HepG2 (cell line): ENCODE results near the gene MED12L. TPM values are rescaled to one million over a fixed set of nuclear protein-coding genes. Genes with fewer than 3 reads are reported as not detected.

Experiments used
- ATAC-seq: fragments of 200-7000 bp; cut with Tn5 transposase; 3 replicates; pipeline ENCODE4 v1.9.1; 2020; ENCODE audit warnings: mild to moderate bottlenecking, moderate library complexity
- BruUV-seq: library from RNA; stranded (reverse); fragments of 400-500 nt; replicated peaks from 2 replicates; lab custom pipeline; 2021; lab: Mats Ljungman, UMichigan
- CTCF ChIA-PET: fragments of 300-600 bp; formaldehyde crosslinking; extraction: SDS; loops from one replicate; lab custom pipeline; 2021; ENCODE audit warnings: low total read pairs, inconsistent platforms, low intra/inter-chr PET ratio; lab: Yijun Ruan, JAX
- POLR2A ChIA-PET: fragments of 350-600 bp; sonication (Branson Sonifier 250); formaldehyde crosslinking; loops from one replicate; lab custom pipeline; 2020; ENCODE audit warnings: antibody characterized with exemption, inconsistent platforms; lab: Yijun Ruan, JAX
- DNase-seq: peaks from one replicate; pipeline ENCODE4 v3.0.0-alpha.2; 2015; ENCODE audit warnings: low spot score
- FAIRE-seq: peaks from 3 replicates; lab custom pipeline; 2011; peaks lifted over from hg19 to GRCh38; lab: Jason Lieb, UNC
- H2AFZ ChIP-seq: one replicate; pipeline ENCODE4 v1.6.1; 2011; ENCODE audit warnings: low read length, inconsistent platforms
- H3K27ac ChIP-seq: fragments of 300-600 bp; 3 replicates; pipeline ENCODE4 v1.8.0; 2011; ENCODE audit warnings: mixed run types, mild to moderate bottlenecking, mixed read lengths, low read length, inconsistent platforms; ENCODE audit not compliant: insufficient read depth; ENCODE audit errors: extremely low read length
- H3K27me3 ChIP-seq, 2 experiments: fragments of 200-600 bp in 1 of 2; 2 replicates in 1 of 2; 3 replicates in 1 of 2; pipeline versions ENCODE4 v1.6.0 to v1.8.0; 2011; ENCODE audit warnings: low read length in 2 of 2, mild to moderate bottlenecking in 2 of 2, moderate library complexity in 2 of 2, inconsistent platforms in 1 of 2; ENCODE audit not compliant: insufficient read depth in 2 of 2, control insufficient read depth in 1 of 2
- H3K36me3 ChIP-seq, 2 experiments: fragments of 200-600 bp in 1 of 2; replicated peaks in 1 of 2; 2 replicates in 1 of 2; 3 replicates in 1 of 2; pipeline versions ENCODE4 v1.5.1 to v1.8.0; 2011; ENCODE audit warnings: low read length in 2 of 2, inconsistent platforms in 1 of 2; ENCODE audit not compliant: insufficient read depth in 2 of 2, control insufficient read depth in 1 of 2
- H3K4me1 ChIP-seq: 2 replicates; pipeline ENCODE4 v1.5.1; 2012; ENCODE audit warnings: low read length, inconsistent platforms; ENCODE audit not compliant: insufficient read depth
- H3K4me2 ChIP-seq: 2 replicates; pipeline ENCODE4 v1.6.0; 2011; ENCODE audit warnings: low read depth, low read length, inconsistent platforms
- H3K4me3 ChIP-seq, 3 experiments: fragments of 200-600 bp in 1 of 3; sonication (generic), shearing (Covaris generic) in 1 of 3; replicated peaks in 1 of 3; 2 replicates each; pipeline ENCODE4 v1.5.1; 2011 to 2016; ENCODE audit warnings: low read length in 3 of 3, inconsistent platforms in 2 of 3, low read depth in 2 of 3, mild to moderate bottlenecking in 2 of 3, control low read depth in 1 of 3, mixed read lengths in 1 of 3; ENCODE audit not compliant: insufficient read depth in 1 of 3
- H3K79me2 ChIP-seq: one replicate; pipeline ENCODE4 v1.6.1; 2011; ENCODE audit warnings: low read length, inconsistent platforms; ENCODE audit not compliant: insufficient read depth
- H3K9ac ChIP-seq: 2 replicates; pipeline ENCODE4 v1.6.0; 2011; ENCODE audit warnings: mild to moderate bottlenecking, low read depth, low read length, inconsistent platforms; ENCODE audit not compliant: insufficient read depth
- H3K9me3 ChIP-seq: 2 replicates; pipeline ENCODE4 v1.5.1; 2012; ENCODE audit warnings: mild to moderate bottlenecking, low read length
- H4K20me1 ChIP-seq: 2 replicates; pipeline ENCODE4 v1.6.0; 2011; ENCODE audit warnings: inconsistent platforms, mild to moderate bottlenecking, low read length, moderate library complexity; ENCODE audit not compliant: insufficient read depth
- CREBL2 ChIP-seq: sonication (generic); formaldehyde crosslinking; IDR thresholded peaks from 2 replicates; pipeline ENCODE4 v1.8.1; 2023; ENCODE audit warnings: missing genetic modification reagents, mild to moderate bottlenecking, borderline replicate concordance
- E2F1 ChIP-seq: sonication (generic); formaldehyde crosslinking; IDR thresholded peaks from 2 replicates; pipeline ENCODE4 v1.5.0; 2020; ENCODE audit warnings: missing genetic modification reagents
- E2F2 ChIP-seq: sonication (generic); formaldehyde crosslinking; IDR thresholded peaks from 2 replicates; pipeline ENCODE4 v1.4.0; 2020; ENCODE audit warnings: missing genetic modification reagents, borderline replicate concordance
- HES4 ChIP-seq: sonication (generic); formaldehyde crosslinking; IDR thresholded peaks from 2 replicates; pipeline ENCODE4 v1.9.0; 2021; ENCODE audit warnings: mild to moderate bottlenecking, missing genetic modification reagents, borderline replicate concordance
- HOXA5 ChIP-seq: sonication (generic); formaldehyde crosslinking; IDR thresholded peaks from 2 replicates; pipeline ENCODE4 v1.4.0; 2020; ENCODE audit warnings: missing genetic modification reagents
- MAFK ChIP-seq, 2 experiments: IDR thresholded peaks in 1 of 2; conservative IDR thresholded peaks in 1 of 2; 2 replicates each; pipeline ENCODE4 v1.6.1; 2011; ENCODE audit warnings: improper control_type of control experiment in 2 of 2, low read length in 2 of 2
- SP4 ChIP-seq: sonication (generic); formaldehyde crosslinking; IDR thresholded peaks from 2 replicates; pipeline ENCODE4 v1.8.1; 2023; ENCODE audit warnings: mild to moderate bottlenecking, missing genetic modification reagents
- SYNCRIP ChIP-seq: fragments of 200-400 bp; formaldehyde crosslinking; IDR thresholded peaks from 2 replicates; pipeline ENCODE4 v1.6.1; 2018; ENCODE audit warnings: mild to moderate bottlenecking, low read depth, low read length; ENCODE audit not compliant: insufficient read depth
- ZBTB33 ChIP-seq: sonication (generic); formaldehyde crosslinking; IDR thresholded peaks from 2 replicates; pipeline ENCODE4 v1.4.0; 2020; ENCODE audit warnings: missing genetic modification reagents
- ZFP36 ChIP-seq: fragments of 150-350 bp; IDR thresholded peaks from 2 replicates; pipeline ENCODE4 v1.6.1; 2018; ENCODE audit warnings: borderline replicate concordance, low read length, low read depth; ENCODE audit not compliant: partially characterized antibody
- ZMYM4 ChIP-seq: sonication (generic); formaldehyde crosslinking; IDR thresholded peaks from 2 replicates; pipeline ENCODE4 v1.8.1; 2023; ENCODE audit warnings: mild to moderate bottlenecking, missing genetic modification reagents
- ZNF225 ChIP-seq: sonication (generic); formaldehyde crosslinking; IDR thresholded peaks from 2 replicates; pipeline ENCODE4 v1.4.0; 2020; ENCODE audit warnings: mild to moderate bottlenecking, missing genetic modification reagents
- ZNF230 ChIP-seq: sonication (generic); formaldehyde crosslinking; IDR thresholded peaks from 2 replicates; pipeline ENCODE4 v1.4.0; 2020; ENCODE audit warnings: mild to moderate bottlenecking, missing genetic modification reagents
- ZNF382 ChIP-seq: sonication (generic); formaldehyde crosslinking; IDR thresholded peaks from 2 replicates; pipeline ENCODE4 v1.5.0; 2020; ENCODE audit warnings: missing genetic modification reagents, mild to moderate bottlenecking, borderline replicate concordance
- WGBS: methylation state at CpG from one replicate; pipeline ENCODE4 v1.1.6; 2017; ENCODE audit warnings: low lambda C conversion rate; 5-methylcytosine and 5-hydroxymethylcytosine counted together
- in situ Hi-C: cut with HindIII; loops from 2 replicates; pipeline ENCODE4 v1.10.0; 2017; ENCODE audit warnings: low pct_unique_long_range_greater_than_20kb; ENCODE audit not compliant: extremely low pct_ligation_motif_present
- intact Hi-C: fragments of 100-400 bp; cut with micrococcal nuclease; formaldehyde crosslinking; loops from one replicate; pipeline ENCODE4 v1.10.0; 2022; ENCODE audit not compliant: unreplicated experiment
- polyA plus RNA-seq, 8 experiments: library from polyadenylated mRNA; depleted of rRNA in 3 of 8; stranded (reverse) in 7 of 8; unstranded in 1 of 8; fragments of >200 nt; fragmentation: Illumina TruSeq in 4 of 8; extraction: Trizol in 4 of 8; gene quantifications; 2 replicates each; pipeline versions ENCODE4 v1.2.1 to v1.2.3, GENCODE V29; 2011 to 2016; ENCODE audit warnings: low read depth in 4 of 8, missing spikeins in 1 of 8, mixed read lengths in 1 of 8; ENCODE audit not compliant: insufficient read depth in 1 of 8
- total RNA-seq, 5 experiments: library from RNA; depleted of rRNA; stranded (reverse); fragments of >200 nt; fragmentation: Illumina TruSeq; extraction: Trizol; gene quantifications; 2 replicates each; pipeline ENCODE4 v1.2.3, GENCODE V29; 2016; ENCODE audit warnings: low read depth in 1 of 5

MED12L gene
- total and polyA plus RNA-seq, 2 of the 13 experiments (the other 11 are each of a cell fraction or from before 2014, with no cell fraction given): 0.07 to 0.64 TPM

- H3K4me2 ChIP-seq: no peak overlapping the region
- in situ Hi-C loops: no loop called here
- no peak overlapping the region for H2AFZ ChIP-seq
- no peak overlapping the region for H3K4me3 ChIP-seq
- H3K79me2 ChIP-seq: no peaks in the 10 kb centered on the region
- H3K9ac ChIP-seq: no peak overlapping the region
- WGBS: 81% methylated on average over 1 of the region's 1 CpG
- no peaks in the 10 kb centered on the region for H3K9me3 ChIP-seq
- POLR2A ChIA-PET: no interaction called here
- H3K36me3 ChIP-seq: no peaks in the 10 kb centered on the region
- TF ChIP-seq CREBL2 (no peak), ZNF225 (CRISPR knock-in tag) (no peak), ZNF230 (no peak), SP4 (CRISPR knock-in tag) (no peak), ZBTB33 (CRISPR knock-in tag) (no peak), HES4 (CRISPR knock-in tag) (no peak), MAFK (conservative IDR thresholded peaks at IDR 0.05 in 1 of 2, IDR thresholded peaks at IDR 0.05 in 1 of 2; ENCODE audit: low read length in 2 of 2) (no peak), ZNF382 (no peak), E2F2 (CRISPR knock-in tag) (no peak), SYNCRIP (no peak), HOXA5 (no peak), E2F1 (CRISPR knock-in tag) (no peak), ZFP36 (no peak), ZMYM4 (no peak)
- no peaks in the 10 kb centered on the region for H4K20me1 ChIP-seq
- CTCF ChIA-PET: no interaction called here
- no peak for FAIRE-seq
- no TSS peak for BruUV-seq
- no peak overlapping the region for H3K27ac ChIP-seq
- no peak for DNase-seq
- intact Hi-C loops: no loop called here
- H3K4me1 ChIP-seq: no peaks in the 10 kb centered on the region
- no peak for ATAC-seq
- H3K27me3 ChIP-seq: peaks cover 0 to 8% of the 10 kb centered on the region in 2 experiments; a peak in 1 of 5 replicates
These were observed 33.9 kb upstream of the MED12L start for GRCh38 chr3:151051533-151051932.
